OCI-LY1 (cell line): ENCODE results near the gene FAM240A.

Experiments
- CTCF ChIP-seq: fragments of 200-600 bp; sonication (generic), shearing (Covaris generic); IDR thresholded peaks from 2 replicates; pipeline ENCODE4 v1.5.1; 2017; ENCODE audit warnings: mild to moderate bottlenecking, antibody characterized with exemption, low read length, moderate library complexity, mixed read lengths
- EZH2 ChIP-seq: fragments of 200-600 bp; sonication (generic), shearing (Covaris generic); IDR thresholded peaks from 2 replicates; pipeline ENCODE4 v1.8.0; 2017; ENCODE audit warnings: borderline replicate concordance, mixed run types, mild to moderate bottlenecking, antibody characterized with exemption, low read length, moderate library complexity, mixed read lengths

DNA sequence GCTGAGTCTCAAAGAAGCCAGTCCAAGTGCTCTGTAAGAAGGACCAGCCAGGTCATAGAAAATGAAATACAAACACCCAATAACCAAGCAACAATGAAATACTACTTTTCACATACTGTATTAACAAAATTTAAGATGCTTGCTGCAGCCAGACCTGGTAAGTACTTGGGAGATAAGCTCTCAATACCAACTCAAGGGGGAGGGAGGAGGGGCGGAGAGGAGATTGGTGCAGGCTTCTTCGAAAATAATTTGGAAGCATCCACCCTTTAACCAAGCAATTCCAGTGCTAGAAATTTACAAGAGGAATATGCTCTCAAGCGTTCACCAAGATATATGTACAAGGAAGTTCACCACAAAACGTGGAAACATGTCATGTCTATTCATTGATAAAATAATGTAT lies 38.6 kb upstream of the FAM240A start:
- TF ChIP-seq CTCF, result no peak
- no peak for TF ChIP-seq EZH2
